ENCODE results near the gene PPP6R2. TPM values are rescaled to one million over a fixed set of nuclear protein-coding genes. Genes with fewer than 3 reads are reported as not detected.
A peak's percentile ranks its signal among the peaks of the same experiment; 100 is the strongest.

The PPP6R2 gene
- total RNA-seq, 2 donors from 2014 or later: 80.6 to 107 TPM

DNA sequence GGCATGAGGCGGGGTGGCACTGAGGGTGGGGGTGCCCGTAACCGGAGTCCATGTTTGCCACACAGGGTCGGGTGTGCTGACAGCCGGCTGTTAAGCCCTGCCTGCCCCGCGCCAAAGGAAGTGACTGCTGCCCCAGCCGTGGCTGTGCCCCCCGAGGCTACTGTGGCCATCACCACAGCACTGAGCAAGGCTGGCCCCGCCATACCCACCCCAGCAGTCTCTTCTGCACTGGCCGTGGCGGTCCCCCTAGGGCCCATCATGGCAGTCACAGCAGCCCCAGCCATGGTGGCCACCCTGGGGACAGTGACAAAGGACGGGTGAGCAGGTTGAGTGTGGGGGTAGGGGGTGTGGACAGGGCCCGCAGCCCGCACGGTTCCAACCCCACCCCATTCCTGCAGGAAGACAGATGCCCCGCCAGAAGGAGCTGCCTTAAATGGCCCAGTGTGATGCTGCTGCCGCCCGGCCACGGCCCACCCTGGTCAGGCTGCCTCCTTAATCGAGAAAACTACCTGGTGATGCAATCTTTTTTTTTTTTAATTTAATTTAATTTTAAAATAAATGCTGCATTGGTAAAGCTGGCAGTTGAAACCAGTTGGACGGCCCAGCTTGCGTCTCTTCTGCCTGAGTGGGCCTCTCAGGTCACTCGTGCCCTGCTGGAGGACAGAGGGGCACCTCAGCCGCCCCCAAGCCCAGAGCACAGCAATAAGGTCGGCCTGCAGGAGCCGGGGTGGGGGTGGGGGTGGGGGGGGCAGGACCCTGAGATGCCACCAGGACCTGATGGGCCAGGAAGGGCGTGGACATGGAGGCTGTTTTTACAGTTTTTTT is 100.9 kb downstream of the PPP6R2 start:
- Histone ChIP-seq H3K4me3 (no peak overlapping the region), H3K9me3 (no peaks in the 10 kb centered on the region), H3K36me3 (peaks cover 0 to 21% of the 10 kb centered on the region in 2 donors), H3K4me1 (replicated peaks) (peaks cover 2% of the 10 kb centered on the region), H3K27ac (no peak overlapping the region), H3K27me3 (replicated peaks; ENCODE audit: insufficient read depth) (no peaks in the 10 kb centered on the region)
- no peak for DNase-seq (ENCODE audit: low spot score)
- no peak for TF ChIP-seq POLR2A (IDR thresholded peaks at IDR 0.05)
- TF ChIP-seq, protein P1, sequence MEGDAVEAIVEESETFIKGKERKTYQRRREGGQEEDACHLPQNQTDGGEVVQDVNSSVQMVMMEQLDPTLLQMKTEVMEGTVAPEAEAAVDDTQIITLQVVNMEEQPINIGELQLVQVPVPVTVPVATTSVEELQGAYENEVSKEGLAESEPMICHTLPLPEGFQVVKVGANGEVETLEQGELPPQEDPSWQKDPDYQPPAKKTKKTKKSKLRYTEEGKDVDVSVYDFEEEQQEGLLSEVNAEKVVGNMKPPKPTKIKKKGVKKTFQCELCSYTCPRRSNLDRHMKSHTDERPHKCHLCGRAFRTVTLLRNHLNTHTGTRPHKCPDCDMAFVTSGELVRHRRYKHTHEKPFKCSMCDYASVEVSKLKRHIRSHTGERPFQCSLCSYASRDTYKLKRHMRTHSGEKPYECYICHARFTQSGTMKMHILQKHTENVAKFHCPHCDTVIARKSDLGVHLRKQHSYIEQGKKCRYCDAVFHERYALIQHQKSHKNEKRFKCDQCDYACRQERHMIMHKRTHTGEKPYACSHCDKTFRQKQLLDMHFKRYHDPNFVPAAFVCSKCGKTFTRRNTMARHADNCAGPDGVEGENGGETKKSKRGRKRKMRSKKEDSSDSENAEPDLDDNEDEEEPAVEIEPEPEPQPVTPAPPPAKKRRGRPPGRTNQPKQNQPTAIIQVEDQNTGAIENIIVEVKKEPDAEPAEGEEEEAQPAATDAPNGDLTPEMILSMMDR (IDR thresholded peaks at IDR 0.05): no peak
- no peak for TF ChIP-seq POLR2AphosphoS5 (IDR thresholded peaks at IDR 0.05)
- WGBS: 70% methylated on average over 20 of the region's 28 CpGs
- intact Hi-C loops (cut with DNase I): no loop called here

DNA sequence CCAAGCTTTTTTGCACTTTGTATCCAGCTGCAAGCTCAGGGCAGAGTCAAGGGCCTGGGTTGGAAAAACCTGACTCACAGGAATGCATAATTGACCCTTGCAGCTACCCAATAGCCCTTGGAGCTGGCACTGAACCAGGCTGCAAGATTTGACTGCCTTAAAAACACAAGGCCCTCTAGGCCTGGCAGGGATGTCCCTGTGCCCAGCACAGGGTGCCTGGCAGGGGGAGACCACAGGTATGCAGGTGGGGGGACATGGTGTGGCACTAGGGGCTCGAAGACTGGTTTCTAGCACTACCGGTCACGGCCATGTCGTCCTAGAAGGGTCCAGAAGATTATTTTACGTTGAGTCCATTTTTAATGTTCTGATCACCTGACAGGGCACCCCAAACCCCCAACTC is 101.5 kb downstream of the PPP6R2 start:
- no peak for TF ChIP-seq POLR2AphosphoS5 (IDR thresholded peaks at IDR 0.05)
- TF ChIP-seq POLR2A (IDR thresholded peaks at IDR 0.05): no peak
- TF ChIP-seq, protein P1 (IDR thresholded peaks at IDR 0.05): no peak
- no peak for DNase-seq (ENCODE audit: low spot score)
- H3K4me1 ChIP-seq (replicated peaks): peaks cover 2% of the 10 kb centered on the region
- no peaks in the 10 kb centered on the region for H3K27me3 ChIP-seq (replicated peaks; ENCODE audit: insufficient read depth)
- peaks cover 0 to 20% of the 10 kb centered on the region in 2 donors for H3K36me3 ChIP-seq
- WGBS: 78% methylated on average over 5 of the region's 5 CpGs
- intact Hi-C loops (cut with DNase I): no loop called here
- H3K4me3 ChIP-seq: no peak overlapping the region
- no peaks in the 10 kb centered on the region for H3K9me3 ChIP-seq
- no peak overlapping the region for H3K27ac ChIP-seq

DNA sequence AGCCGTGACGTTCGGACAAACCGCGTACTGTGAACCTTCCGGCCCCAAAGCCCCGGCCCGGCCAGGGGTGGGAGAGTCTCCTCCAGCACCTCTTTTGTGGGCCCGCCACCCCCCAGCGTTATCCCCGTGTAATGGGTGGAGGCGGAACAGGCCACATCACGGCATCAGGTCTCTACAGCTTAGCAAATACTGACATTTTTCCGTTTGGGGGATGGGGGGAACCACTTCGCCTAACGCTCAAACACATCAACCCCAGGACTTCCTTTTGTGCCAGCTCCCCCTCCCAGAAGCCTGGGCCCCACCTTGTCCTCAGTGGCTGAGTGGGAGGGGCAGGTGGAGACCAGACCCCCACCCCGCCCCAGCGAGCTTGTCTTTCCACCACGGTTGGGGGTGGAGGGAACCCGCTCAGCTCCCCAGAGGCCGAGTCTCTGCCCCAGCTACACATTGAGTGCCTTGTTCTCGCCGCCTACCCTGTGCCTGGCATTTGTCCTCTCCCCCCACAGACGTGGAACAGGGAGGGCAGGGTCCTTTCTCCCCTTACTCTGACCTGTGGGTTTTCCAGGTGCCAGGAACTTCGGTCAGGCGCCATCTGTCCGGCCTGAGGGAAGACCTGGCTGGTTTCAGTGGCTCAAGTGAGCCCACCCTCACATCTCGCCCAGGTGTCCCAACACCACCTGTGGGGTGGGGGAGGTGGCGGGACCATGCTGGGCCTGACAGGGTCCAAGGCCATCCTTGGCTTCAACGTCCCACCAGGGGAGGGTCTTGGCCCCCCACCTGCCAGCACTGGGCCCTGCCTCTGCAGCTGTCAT is 102.1 kb downstream of the PPP6R2 start:
- Histone ChIP-seq H3K4me3 (no peak overlapping the region), H3K9me3 (no peaks in the 10 kb centered on the region), H3K4me1 (replicated peaks) (peaks cover 2% of the 10 kb centered on the region), H3K36me3 (peaks cover 0 to 14% of the 10 kb centered on the region in 2 donors), H3K27ac (no peak overlapping the region), H3K27me3 (replicated peaks; ENCODE audit: insufficient read depth) (no peaks in the 10 kb centered on the region)
- DNase-seq (ENCODE audit: low spot score): no peak
- 62% methylated on average over 30 of the region's 30 CpGs for WGBS
- TF ChIP-seq, protein P1 (IDR thresholded peaks at IDR 0.05): no peak
- intact Hi-C loops (cut with DNase I): no loop called here

DNA sequence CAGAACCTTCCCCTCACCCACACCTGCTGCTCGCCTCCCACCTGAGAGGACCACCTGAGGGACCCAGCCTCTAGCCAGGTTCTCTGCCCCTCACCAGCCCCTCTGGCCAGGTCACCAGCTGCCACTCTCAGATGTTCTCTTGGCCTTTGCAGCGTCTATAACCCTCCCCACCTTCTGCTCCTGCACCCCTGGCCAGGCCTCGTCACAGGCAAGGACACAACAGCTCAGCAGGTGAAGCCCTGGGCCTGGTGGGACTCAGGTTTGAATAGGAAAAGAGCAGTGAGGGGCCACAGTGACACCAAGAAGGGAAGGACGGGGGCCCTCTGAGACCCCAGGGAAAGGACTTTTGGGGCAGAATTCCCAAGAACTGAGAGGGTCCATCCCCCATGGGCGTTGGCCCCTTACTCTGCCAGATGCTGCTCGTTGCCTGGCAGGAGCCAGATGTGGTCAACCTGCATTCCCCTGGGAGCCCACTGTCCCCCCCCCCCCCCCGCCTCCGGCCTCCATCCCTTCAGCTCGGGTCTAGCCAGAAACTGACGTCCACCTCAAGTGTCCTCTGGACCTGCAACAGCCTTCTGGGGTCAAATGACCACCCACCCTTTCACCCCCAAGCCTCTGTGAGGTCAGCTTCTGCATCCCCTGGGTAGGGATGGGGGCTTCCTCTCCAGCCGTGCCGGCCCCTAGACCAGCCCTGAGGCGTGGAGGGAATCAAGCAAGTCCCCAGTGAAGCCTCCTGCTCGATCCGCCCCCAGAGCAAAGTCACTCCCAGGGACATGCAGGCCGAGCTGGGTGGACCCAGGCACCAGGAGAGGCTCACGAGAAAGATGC is 103.0 kb downstream of the PPP6R2 start:
- WGBS: 83% methylated on average over 17 of the region's 17 CpGs
- Histone ChIP-seq H3K4me1 (replicated peaks) (peaks cover 2% of the 10 kb centered on the region), H3K36me3 (peaks cover 0 to 7% of the 10 kb centered on the region in 2 donors), H3K9me3 (no peaks in the 10 kb centered on the region), H3K27ac (peak overlapping the region in 1 of 2 donors; percentile 57), H3K27me3 (replicated peaks; ENCODE audit: insufficient read depth) (no peaks in the 10 kb centered on the region), H3K4me3 (no peak overlapping the region)
- TF ChIP-seq POLR2A (IDR thresholded peaks at IDR 0.05): no peak
- TF ChIP-seq, protein P1 (IDR thresholded peaks at IDR 0.05): no peak
- no peak for TF ChIP-seq POLR2AphosphoS5 (IDR thresholded peaks at IDR 0.05)
- no peak for DNase-seq (ENCODE audit: low spot score)
- intact Hi-C loops (cut with DNase I): no loop called here
